ENCODE results near the gene ADAMTS18.
"Not testable (repeated sequence)": the region's sequence is repeated elsewhere in the genome, so short reads cannot be mapped to it uniquely, and the experiment has no call there.

ADAMTS18 gene

DNA sequence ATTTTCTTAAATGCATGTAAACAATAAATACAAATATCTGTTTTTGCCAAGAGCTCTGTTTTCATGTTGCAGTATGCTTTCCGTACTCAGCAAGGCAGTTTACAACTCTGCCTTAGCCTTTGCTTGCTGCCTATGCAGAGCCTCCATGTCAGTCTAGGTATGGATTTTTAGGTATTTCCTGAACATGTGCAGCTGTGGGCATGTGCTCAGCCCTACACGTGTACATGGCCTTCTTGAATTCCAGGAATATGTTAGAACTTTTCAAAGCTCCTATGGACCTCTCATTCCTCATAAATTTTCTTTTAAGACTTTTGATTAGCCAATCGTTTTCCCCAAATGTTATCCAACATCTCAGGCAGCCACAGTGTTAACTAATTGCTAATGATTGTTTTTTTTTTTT, 171.9 kb downstream of the ADAMTS18 start:
- no peaks in the 10 kb centered on the region for H3K79me2 ChIP-seq (ENCODE audit: insufficient read depth, low read depth)
- TF ChIP-seq, protein P1, sequence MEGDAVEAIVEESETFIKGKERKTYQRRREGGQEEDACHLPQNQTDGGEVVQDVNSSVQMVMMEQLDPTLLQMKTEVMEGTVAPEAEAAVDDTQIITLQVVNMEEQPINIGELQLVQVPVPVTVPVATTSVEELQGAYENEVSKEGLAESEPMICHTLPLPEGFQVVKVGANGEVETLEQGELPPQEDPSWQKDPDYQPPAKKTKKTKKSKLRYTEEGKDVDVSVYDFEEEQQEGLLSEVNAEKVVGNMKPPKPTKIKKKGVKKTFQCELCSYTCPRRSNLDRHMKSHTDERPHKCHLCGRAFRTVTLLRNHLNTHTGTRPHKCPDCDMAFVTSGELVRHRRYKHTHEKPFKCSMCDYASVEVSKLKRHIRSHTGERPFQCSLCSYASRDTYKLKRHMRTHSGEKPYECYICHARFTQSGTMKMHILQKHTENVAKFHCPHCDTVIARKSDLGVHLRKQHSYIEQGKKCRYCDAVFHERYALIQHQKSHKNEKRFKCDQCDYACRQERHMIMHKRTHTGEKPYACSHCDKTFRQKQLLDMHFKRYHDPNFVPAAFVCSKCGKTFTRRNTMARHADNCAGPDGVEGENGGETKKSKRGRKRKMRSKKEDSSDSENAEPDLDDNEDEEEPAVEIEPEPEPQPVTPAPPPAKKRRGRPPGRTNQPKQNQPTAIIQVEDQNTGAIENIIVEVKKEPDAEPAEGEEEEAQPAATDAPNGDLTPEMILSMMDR (conservative IDR thresholded peaks at IDR 0.05; ENCODE audit: low read depth, low read length), result no peak

GRCh38 chr16:77250400-77250799, 184.4 kb downstream of the ADAMTS18 start:
- no peaks in the 10 kb centered on the region for H3K4me1 ChIP-seq (ENCODE audit: low read depth, poor library complexity, severe bottlenecking)
- no peak overlapping the region for H3K9ac ChIP-seq
- no peaks in the 10 kb centered on the region for H4K20me1 ChIP-seq (ENCODE audit: insufficient read depth)
- no peaks in the 10 kb centered on the region for H3K36me3 ChIP-seq (ENCODE audit: insufficient read depth)
- H3K79me2 ChIP-seq (ENCODE audit: insufficient read depth, low read depth), result no peaks in the 10 kb centered on the region
- H3K27me3 ChIP-seq (ENCODE audit: insufficient read depth, low read depth), result no peaks in the 10 kb centered on the region
- no peak overlapping the region for H3K4me3 ChIP-seq (IDR thresholded peaks at IDR 0.05; ENCODE audit: insufficient read depth, low read depth, low read length)
- no peak overlapping the region for H2AFZ ChIP-seq (ENCODE audit: low read depth)
- no peak overlapping the region for H3K27ac ChIP-seq
- H3K4me2 ChIP-seq, result no peak overlapping the region
- TF ChIP-seq, protein P1 (conservative IDR thresholded peaks at IDR 0.05; ENCODE audit: low read depth, low read length), result no peak

More for the DNA sequence above, 171.9 kb downstream of the ADAMTS18 start:
- Histone ChIP-seq H3K27ac (no peak overlapping the region), H3K36me3 (ENCODE audit: insufficient read depth) (no peaks in the 10 kb centered on the region), H4K20me1 (ENCODE audit: insufficient read depth) (no peaks in the 10 kb centered on the region), H3K4me1 (ENCODE audit: low read depth, poor library complexity, severe bottlenecking) (no peaks in the 10 kb centered on the region), H3K9ac (no peak overlapping the region), H3K4me2 (no peak overlapping the region), H3K4me3 (IDR thresholded peaks at IDR 0.05; ENCODE audit: insufficient read depth, low read depth, low read length) (no peak overlapping the region), H3K27me3 (ENCODE audit: insufficient read depth, low read depth) (no peaks in the 10 kb centered on the region), H2AFZ (ENCODE audit: low read depth) (no peak overlapping the region)

DNA sequence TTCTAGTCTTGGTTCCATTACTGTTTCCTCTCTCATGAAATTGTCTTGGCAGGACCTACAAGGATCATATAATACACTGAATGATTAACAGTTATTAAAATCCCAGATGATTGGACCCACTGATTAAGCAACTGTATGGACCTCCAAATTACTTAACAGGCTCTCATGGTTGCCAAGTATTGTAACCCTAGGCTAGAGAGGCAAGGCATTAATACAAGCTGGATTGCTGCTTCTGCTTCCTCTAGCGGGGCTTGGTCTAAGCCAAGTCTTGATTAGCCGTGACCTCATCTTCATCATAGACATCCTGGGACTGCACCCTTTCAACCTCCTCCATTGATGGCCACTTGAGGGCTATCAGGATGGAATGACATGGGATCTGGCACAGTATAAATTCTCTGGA, 188.7 kb downstream of the ADAMTS18 start:
- no peaks in the 10 kb centered on the region for H3K27me3 ChIP-seq (ENCODE audit: insufficient read depth, low read depth)
- H3K36me3 ChIP-seq (ENCODE audit: insufficient read depth), result no peaks in the 10 kb centered on the region
- no peak overlapping the region for H3K9ac ChIP-seq
- H3K4me1 ChIP-seq (ENCODE audit: low read depth, poor library complexity, severe bottlenecking), result no peaks in the 10 kb centered on the region
- H3K27ac ChIP-seq, result no peak overlapping the region
- H4K20me1 ChIP-seq (ENCODE audit: insufficient read depth), result no peaks in the 10 kb centered on the region
- no peak overlapping the region for H3K4me3 ChIP-seq (IDR thresholded peaks at IDR 0.05; ENCODE audit: insufficient read depth, low read depth, low read length)
- no peak overlapping the region for H3K4me2 ChIP-seq
- no peak overlapping the region for H2AFZ ChIP-seq (ENCODE audit: low read depth)
- H3K79me2 ChIP-seq (ENCODE audit: insufficient read depth, low read depth), result no peaks in the 10 kb centered on the region
- TF ChIP-seq, protein P1 (conservative IDR thresholded peaks at IDR 0.05; ENCODE audit: low read depth, low read length), result no peak

DNA sequence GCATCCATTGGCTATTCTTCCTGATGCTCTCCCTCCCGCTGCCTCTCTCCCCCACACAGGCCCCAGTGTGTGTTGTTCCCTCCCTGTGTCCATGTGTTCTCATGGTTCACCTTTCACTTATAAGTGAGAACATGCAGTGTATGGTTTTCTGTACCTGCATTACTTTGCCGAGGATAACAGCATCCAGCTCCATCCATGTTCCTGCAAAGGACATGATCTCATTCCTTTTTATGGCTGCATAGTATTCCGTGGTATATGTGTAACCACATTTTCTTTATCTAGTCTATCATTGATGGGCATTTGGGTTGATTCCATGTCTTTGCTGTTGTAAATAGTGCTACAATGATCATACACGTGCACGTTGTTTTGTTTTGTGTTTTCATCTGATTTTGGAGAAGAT, 192.4 kb downstream of the ADAMTS18 start:
- not testable (repeated sequence) for H3K4me3 ChIP-seq (IDR thresholded peaks at IDR 0.05; ENCODE audit: insufficient read depth, low read depth, low read length); H3K27me3 ChIP-seq (ENCODE audit: insufficient read depth, low read depth); H3K79me2 ChIP-seq (ENCODE audit: insufficient read depth, low read depth)

DNA sequence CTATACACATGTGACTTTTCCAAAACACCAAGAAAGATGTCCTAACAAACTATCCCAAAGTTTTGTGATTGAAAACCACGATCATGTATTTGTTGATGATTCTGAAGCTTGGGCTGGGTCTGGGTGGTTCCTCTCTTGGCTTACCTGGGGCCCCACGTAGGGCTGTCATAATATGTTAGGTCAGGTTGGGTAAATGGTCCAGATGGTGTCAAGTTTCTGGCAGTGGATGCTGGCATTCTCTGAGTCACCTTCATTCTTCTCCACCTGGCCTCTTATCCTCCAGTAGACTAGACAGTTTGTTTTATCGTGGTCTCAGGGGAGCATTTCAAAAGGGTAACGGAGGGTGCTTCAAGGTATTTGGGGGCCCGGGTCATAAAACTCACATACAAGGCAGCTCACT, 196.2 kb downstream of the ADAMTS18 start:
- Histone ChIP-seq H2AFZ (ENCODE audit: low read depth) (no peak overlapping the region), H3K36me3 (ENCODE audit: insufficient read depth) (no peaks in the 10 kb centered on the region), H3K4me1 (ENCODE audit: low read depth, poor library complexity, severe bottlenecking) (no peaks in the 10 kb centered on the region), H3K9ac (no peak overlapping the region), H3K79me2 (ENCODE audit: insufficient read depth, low read depth) (no peaks in the 10 kb centered on the region), H3K4me3 (IDR thresholded peaks at IDR 0.05; ENCODE audit: insufficient read depth, low read depth, low read length) (no peak overlapping the region), H3K27me3 (ENCODE audit: insufficient read depth, low read depth) (no peaks in the 10 kb centered on the region), H3K27ac (no peak overlapping the region), H3K4me2 (no peak overlapping the region), H4K20me1 (ENCODE audit: insufficient read depth) (no peaks in the 10 kb centered on the region)
- TF ChIP-seq, protein P1 (conservative IDR thresholded peaks at IDR 0.05; ENCODE audit: low read depth, low read length), result no peak

More for the DNA sequence above, 192.4 kb downstream of the ADAMTS18 start:
- not testable (repeated sequence) for H3K9ac ChIP-seq; H2AFZ ChIP-seq (ENCODE audit: low read depth); H4K20me1 ChIP-seq (ENCODE audit: insufficient read depth); H3K4me1 ChIP-seq (ENCODE audit: low read depth, poor library complexity, severe bottlenecking); H3K36me3 ChIP-seq (ENCODE audit: insufficient read depth); H3K27ac ChIP-seq; H3K4me2 ChIP-seq

Data from KMS-11 (cell line).